ENCODE data around the gene NOXRED1. TPM values are rescaled to one million over a fixed set of nuclear protein-coding genes. Genes with fewer than 3 reads are reported as not detected.
A peak's percentile ranks its signal among the peaks of the same experiment; 100 is the strongest.

The NOXRED1 gene
- total RNA-seq, 4 donors from 2014 or later, result 0.38 to 0.47 (median 0.40) TPM; not detected in 1

- H3K27ac ChIP-seq, result peak overlapping the region; percentile 75
- H3K4me1 ChIP-seq, result peaks cover 16% of the 10 kb centered on the region
- H3K4me3 ChIP-seq, result peak overlapping the region; percentile 67
- TF ChIP-seq POLR2A (IDR thresholded peaks at IDR 0.05), result no peak
- no peak for TF ChIP-seq POLR2AphosphoS5 (IDR thresholded peaks at IDR 0.05)
- TF ChIP-seq CTCF (IDR thresholded peaks at IDR 0.05), result no peak
- TF ChIP-seq EP300 (IDR thresholded peaks at IDR 0.05), result no peak
- H3K27me3 ChIP-seq, result no peaks in the 10 kb centered on the region
- DNase-seq (ENCODE audit: low spot score in 2 of 2), result peak in 1 of 2 donors; percentile 56
- H3K9me3 ChIP-seq, result no peaks in the 10 kb centered on the region
- WGBS, result 13% methylated on average over 24 of the region's 24 CpGs
- no peaks in the 10 kb centered on the region for H3K36me3 ChIP-seq
Measured at GRCh38 chr14:77375973-77376770, 47.2 kb downstream of the NOXRED1 start.

GRCh38 chr14:77375164-77375950 lies 48.0 kb downstream of the NOXRED1 start:
- Histone ChIP-seq H3K36me3 (no peaks in the 10 kb centered on the region), H3K27me3 (no peaks in the 10 kb centered on the region), H3K9me3 (no peaks in the 10 kb centered on the region), H3K27ac (no peak overlapping the region), H3K4me3 (peak overlapping the region; percentile 67), H3K4me1 (peaks cover 16% of the 10 kb centered on the region)
- no peak for DNase-seq (ENCODE audit: low spot score in 2 of 2)
- TF ChIP-seq POLR2AphosphoS5 (IDR thresholded peaks at IDR 0.05) (no peak), EP300 (IDR thresholded peaks at IDR 0.05) (no peak), CTCF (IDR thresholded peaks at IDR 0.05) (no peak), POLR2A (IDR thresholded peaks at IDR 0.05) (no peak)
- WGBS, result 82% methylated on average over 9 of the region's 9 CpGs

GRCh38 chr14:77372304-77372841 lies 51.0 kb downstream of the NOXRED1 start:
- 73% methylated on average over 4 of the region's 4 CpGs for WGBS
- H3K4me1 ChIP-seq, result peaks cover 11% of the 10 kb centered on the region
- H3K9me3 ChIP-seq, result no peaks in the 10 kb centered on the region
- H3K4me3 ChIP-seq, result no peak overlapping the region
- TF ChIP-seq POLR2A (IDR thresholded peaks at IDR 0.05), result no peak
- TF ChIP-seq EP300 (IDR thresholded peaks at IDR 0.05), result no peak
- TF ChIP-seq POLR2AphosphoS5 (IDR thresholded peaks at IDR 0.05), result no peak
- TF ChIP-seq CTCF (IDR thresholded peaks at IDR 0.05), result no peak
- no peaks in the 10 kb centered on the region for H3K27me3 ChIP-seq
- H3K27ac ChIP-seq, result no peak overlapping the region
- DNase-seq (ENCODE audit: low spot score in 2 of 2), result no peak
- no peaks in the 10 kb centered on the region for H3K36me3 ChIP-seq

- no peak for DNase-seq (ENCODE audit: low spot score in 2 of 2)
- Histone ChIP-seq H3K27me3 (no peaks in the 10 kb centered on the region), H3K4me1 (no peaks in the 10 kb centered on the region), H3K4me3 (no peak overlapping the region), H3K36me3 (no peaks in the 10 kb centered on the region), H3K9me3 (no peaks in the 10 kb centered on the region), H3K27ac (no peak overlapping the region)
- 47% methylated on average over 1 of the region's 1 CpG for WGBS
- no peak for TF ChIP-seq CTCF (IDR thresholded peaks at IDR 0.05)
- no peak for TF ChIP-seq POLR2A (IDR thresholded peaks at IDR 0.05)
- TF ChIP-seq POLR2AphosphoS5 (IDR thresholded peaks at IDR 0.05), result no peak
Measured at GRCh38 chr14:77369285-77369684, 54.0 kb downstream of the NOXRED1 start.

- Histone ChIP-seq H3K36me3 (no peaks in the 10 kb centered on the region), H3K9me3 (no peaks in the 10 kb centered on the region), H3K27ac (no peak overlapping the region), H3K27me3 (no peaks in the 10 kb centered on the region), H3K4me3 (no peak overlapping the region), H3K4me1 (no peaks in the 10 kb centered on the region)
- 95% methylated on average over 3 of the region's 3 CpGs for WGBS
- DNase-seq (ENCODE audit: low spot score in 2 of 2), result no peak
- no peak for TF ChIP-seq POLR2AphosphoS5 (IDR thresholded peaks at IDR 0.05)
Measured at GRCh38 chr14:77364146-77364545, 59.2 kb downstream of the NOXRED1 start.

Measured in suprapubic skin (tissue), 4 donors.